Measurements from ENCODE around the gene PPARG. TPM values are rescaled to one million over a fixed set of nuclear protein-coding genes. Genes with fewer than 3 reads are reported as not detected.

The PPARG gene
- total RNA-seq, 1 donor from 2014 or later = 10.1 TPM

DNA sequence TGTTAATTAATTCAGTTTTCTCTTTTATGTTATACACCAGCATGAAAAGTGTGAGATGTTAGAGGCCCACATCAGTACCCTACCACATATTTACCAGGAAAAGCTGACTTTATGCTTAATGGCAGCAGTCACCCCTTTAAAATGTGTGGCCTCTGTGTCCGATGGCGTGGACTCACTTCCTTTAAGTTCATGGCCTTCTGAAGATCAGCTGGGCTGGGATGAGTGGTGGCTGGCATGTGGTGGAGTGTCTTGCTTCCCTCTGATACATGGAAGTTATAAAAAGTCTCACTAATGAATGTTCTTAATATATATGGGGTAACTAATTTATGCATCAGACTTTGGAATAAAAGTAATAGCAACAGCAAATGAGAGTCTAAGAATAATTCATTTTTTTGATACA lies 32.1 kb downstream of the PPARG start:
- no peak for DNase-seq (ENCODE audit: low spot score in 2 of 2, unreplicated experiment in 2 of 2)
- no peaks in the 10 kb centered on the region for H3K36me3 Mint-ChIP-seq
- H3K27ac Mint-ChIP-seq = no peak overlapping the region
- H3K4me3 Mint-ChIP-seq = no peak overlapping the region
- H3K9me3 Mint-ChIP-seq = no peaks in the 10 kb centered on the region
- H3K27me3 Mint-ChIP-seq (ENCODE audit: low read depth) = no peaks in the 10 kb centered on the region
- H3K4me1 Mint-ChIP-seq = peaks cover 22% of the 10 kb centered on the region
- TF ChIP-seq, protein P1, sequence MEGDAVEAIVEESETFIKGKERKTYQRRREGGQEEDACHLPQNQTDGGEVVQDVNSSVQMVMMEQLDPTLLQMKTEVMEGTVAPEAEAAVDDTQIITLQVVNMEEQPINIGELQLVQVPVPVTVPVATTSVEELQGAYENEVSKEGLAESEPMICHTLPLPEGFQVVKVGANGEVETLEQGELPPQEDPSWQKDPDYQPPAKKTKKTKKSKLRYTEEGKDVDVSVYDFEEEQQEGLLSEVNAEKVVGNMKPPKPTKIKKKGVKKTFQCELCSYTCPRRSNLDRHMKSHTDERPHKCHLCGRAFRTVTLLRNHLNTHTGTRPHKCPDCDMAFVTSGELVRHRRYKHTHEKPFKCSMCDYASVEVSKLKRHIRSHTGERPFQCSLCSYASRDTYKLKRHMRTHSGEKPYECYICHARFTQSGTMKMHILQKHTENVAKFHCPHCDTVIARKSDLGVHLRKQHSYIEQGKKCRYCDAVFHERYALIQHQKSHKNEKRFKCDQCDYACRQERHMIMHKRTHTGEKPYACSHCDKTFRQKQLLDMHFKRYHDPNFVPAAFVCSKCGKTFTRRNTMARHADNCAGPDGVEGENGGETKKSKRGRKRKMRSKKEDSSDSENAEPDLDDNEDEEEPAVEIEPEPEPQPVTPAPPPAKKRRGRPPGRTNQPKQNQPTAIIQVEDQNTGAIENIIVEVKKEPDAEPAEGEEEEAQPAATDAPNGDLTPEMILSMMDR (IDR thresholded peaks at IDR 0.05; ENCODE audit: unreplicated experiment) = no peak

GRCh38 chr3:12323237-12323636 lies 34.4 kb downstream of the PPARG start:
- TF ChIP-seq, protein P1 (IDR thresholded peaks at IDR 0.05; ENCODE audit: unreplicated experiment) = no peak
- Mint-ChIP-seq H3K36me3 (no peaks in the 10 kb centered on the region), H3K27me3 (ENCODE audit: low read depth) (no peaks in the 10 kb centered on the region), H3K4me3 (no peak overlapping the region), H3K9me3 (no peaks in the 10 kb centered on the region), H3K27ac (no peak overlapping the region), H3K4me1 (peaks cover 10% of the 10 kb centered on the region)
- no peak for DNase-seq (ENCODE audit: low spot score in 2 of 2, unreplicated experiment in 2 of 2)

DNA sequence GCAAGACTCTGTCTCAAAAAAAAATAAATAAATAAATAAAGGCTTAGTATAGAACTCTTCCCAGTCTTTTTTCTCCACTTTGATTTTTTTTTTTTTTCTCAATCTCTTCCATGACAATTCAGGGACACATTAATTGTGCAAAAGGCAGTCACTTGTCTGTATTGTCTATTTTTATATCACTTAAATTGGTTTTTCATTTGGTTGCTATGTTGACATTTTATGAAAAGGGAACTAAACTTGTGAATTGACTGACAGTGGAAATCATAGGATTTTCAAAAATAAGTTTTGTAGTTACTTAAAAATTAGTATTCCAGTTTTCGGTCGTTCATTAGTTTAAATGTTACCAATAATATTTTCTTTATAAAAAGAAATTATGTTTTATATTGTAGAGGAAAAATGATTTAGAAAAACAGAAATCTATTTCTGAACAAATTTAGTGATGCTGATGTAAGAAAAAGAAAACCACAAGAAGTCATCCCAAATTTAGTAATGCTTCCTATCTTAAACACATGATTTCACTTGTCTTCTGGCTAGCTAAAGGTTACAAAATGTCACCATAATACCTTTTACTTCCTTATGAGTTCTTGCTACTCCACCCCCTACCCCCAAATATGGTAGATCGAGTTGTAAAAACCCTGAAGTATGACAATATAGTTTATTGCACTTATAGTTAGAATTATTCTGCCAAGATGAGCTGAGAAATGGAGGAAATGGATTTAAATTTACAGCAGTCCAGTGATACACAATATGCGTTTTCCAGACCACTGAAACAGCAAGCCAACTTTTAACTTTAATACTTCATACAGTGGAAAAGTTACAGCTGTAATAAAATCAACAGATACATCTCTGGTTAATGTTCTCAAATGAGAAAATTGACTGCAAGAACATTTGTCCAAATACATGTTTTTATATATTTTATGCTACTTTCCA lies 37.0 kb downstream of the PPARG start:
- TF ChIP-seq, protein P1 (IDR thresholded peaks at IDR 0.05; ENCODE audit: unreplicated experiment) = no peak
- H3K4me3 Mint-ChIP-seq = no peak overlapping the region
- H3K27ac Mint-ChIP-seq = no peak overlapping the region
- H3K4me1 Mint-ChIP-seq = no peaks in the 10 kb centered on the region
- no peak for DNase-seq (ENCODE audit: low spot score in 2 of 2, unreplicated experiment in 2 of 2)
- H3K9me3 Mint-ChIP-seq = no peaks in the 10 kb centered on the region
- peaks cover 2% of the 10 kb centered on the region for H3K36me3 Mint-ChIP-seq
- H3K27me3 Mint-ChIP-seq (ENCODE audit: low read depth) = no peaks in the 10 kb centered on the region

GRCh38 chr3:12327021-12327420 lies 38.2 kb downstream of the PPARG start:
- Mint-ChIP-seq H3K27me3 (ENCODE audit: low read depth) (no peaks in the 10 kb centered on the region), H3K27ac (no peak overlapping the region), H3K9me3 (no peaks in the 10 kb centered on the region), H3K4me3 (no peak overlapping the region), H3K36me3 (peaks cover 2% of the 10 kb centered on the region), H3K4me1 (no peaks in the 10 kb centered on the region)
- DNase-seq (ENCODE audit: low spot score in 2 of 2, unreplicated experiment in 2 of 2) = no peak
- TF ChIP-seq, protein P1 (IDR thresholded peaks at IDR 0.05; ENCODE audit: unreplicated experiment) = no peak

GRCh38 chr3:12328132-12328836 lies 39.4 kb downstream of the PPARG start:
- peaks cover 2% of the 10 kb centered on the region for H3K36me3 Mint-ChIP-seq
- no peaks in the 10 kb centered on the region for H3K9me3 Mint-ChIP-seq
- no peaks in the 10 kb centered on the region for H3K27me3 Mint-ChIP-seq (ENCODE audit: low read depth)
- no peaks in the 10 kb centered on the region for H3K4me1 Mint-ChIP-seq
- DNase-seq (ENCODE audit: low spot score in 2 of 2, unreplicated experiment in 2 of 2) = no peak
- H3K4me3 Mint-ChIP-seq = no peak overlapping the region
- TF ChIP-seq, protein P1 (IDR thresholded peaks at IDR 0.05; ENCODE audit: unreplicated experiment) = no peak
- no peak overlapping the region for H3K27ac Mint-ChIP-seq

Data from mesothelial cell of epicardium (in vitro differentiated cells).